Measurements from ENCODE around the gene HAUS3.

DNA sequence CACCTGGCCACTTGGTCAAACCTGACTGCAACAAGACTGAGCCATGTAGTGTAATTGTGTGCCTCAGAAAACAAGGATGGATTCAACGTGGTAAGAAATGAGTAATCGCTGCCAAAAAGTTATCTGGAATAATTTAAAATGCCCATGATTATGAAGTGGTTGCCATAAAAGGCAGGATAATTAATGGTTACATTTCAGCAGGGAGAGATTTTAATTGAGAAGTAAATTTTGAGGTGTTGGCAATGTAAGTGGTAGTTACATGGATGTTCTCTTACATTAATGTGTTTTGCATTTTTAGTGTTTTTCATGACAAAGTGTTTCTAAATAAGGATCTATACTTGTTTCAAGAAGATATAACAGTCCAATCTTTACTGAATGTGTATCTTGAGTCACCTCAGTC is 15.7 kb downstream of the HAUS3 start:
- TF ChIP-seq, protein P1, sequence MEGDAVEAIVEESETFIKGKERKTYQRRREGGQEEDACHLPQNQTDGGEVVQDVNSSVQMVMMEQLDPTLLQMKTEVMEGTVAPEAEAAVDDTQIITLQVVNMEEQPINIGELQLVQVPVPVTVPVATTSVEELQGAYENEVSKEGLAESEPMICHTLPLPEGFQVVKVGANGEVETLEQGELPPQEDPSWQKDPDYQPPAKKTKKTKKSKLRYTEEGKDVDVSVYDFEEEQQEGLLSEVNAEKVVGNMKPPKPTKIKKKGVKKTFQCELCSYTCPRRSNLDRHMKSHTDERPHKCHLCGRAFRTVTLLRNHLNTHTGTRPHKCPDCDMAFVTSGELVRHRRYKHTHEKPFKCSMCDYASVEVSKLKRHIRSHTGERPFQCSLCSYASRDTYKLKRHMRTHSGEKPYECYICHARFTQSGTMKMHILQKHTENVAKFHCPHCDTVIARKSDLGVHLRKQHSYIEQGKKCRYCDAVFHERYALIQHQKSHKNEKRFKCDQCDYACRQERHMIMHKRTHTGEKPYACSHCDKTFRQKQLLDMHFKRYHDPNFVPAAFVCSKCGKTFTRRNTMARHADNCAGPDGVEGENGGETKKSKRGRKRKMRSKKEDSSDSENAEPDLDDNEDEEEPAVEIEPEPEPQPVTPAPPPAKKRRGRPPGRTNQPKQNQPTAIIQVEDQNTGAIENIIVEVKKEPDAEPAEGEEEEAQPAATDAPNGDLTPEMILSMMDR (tag by site-specific recombination; IDR thresholded peaks at IDR 0.05): no peak
- TF ChIP-seq ZNF140 (tag by site-specific recombination; IDR thresholded peaks at IDR 0.05): no peak
- no peak for TF ChIP-seq ZNF366 (tag by site-specific recombination; conservative IDR thresholded peaks at IDR 0.05)
- no peak for TF ChIP-seq ZNF843 (tag by site-specific recombination; IDR thresholded peaks at IDR 0.05)
- no peak for TF ChIP-seq GLIS1 (tag by site-specific recombination; IDR thresholded peaks at IDR 0.05)
- TF ChIP-seq ZNF146 (tag by site-specific recombination; IDR thresholded peaks at IDR 0.05): no peak
- TF ChIP-seq ZBTB7A (tag by site-specific recombination; IDR thresholded peaks at IDR 0.05; ENCODE audit: low read depth): no peak
- TF ChIP-seq ZNF510 (tag by site-specific recombination; IDR thresholded peaks at IDR 0.05; ENCODE audit: insufficient replicate concordance): no peak
- no peak for TF ChIP-seq OSR2 (tag by site-specific recombination; IDR thresholded peaks at IDR 0.05)
- no peak for TF ChIP-seq ZNF558 (tag by site-specific recombination; IDR thresholded peaks at IDR 0.05)
- TF ChIP-seq ZNF221 (tag by site-specific recombination; IDR thresholded peaks at IDR 0.05; ENCODE audit: borderline replicate concordance): no peak
- no peak for TF ChIP-seq ATF2 (tag by site-specific recombination; IDR thresholded peaks at IDR 0.05; ENCODE audit: low read depth)
- no peak for TF ChIP-seq ZNF529 (tag by site-specific recombination; IDR thresholded peaks at IDR 0.05; ENCODE audit: insufficient replicate concordance)

All from HEK293 (cell line).